ENCODE measurements around the gene FEZ2. TPM values are rescaled to one million over a fixed set of nuclear protein-coding genes. Genes with fewer than 3 reads are reported as not detected.

FEZ2 gene
- polyA plus RNA-seq, 1 of the 3 experiments (the other 2 are of a cell fraction) = 37.2 TPM

DNA sequence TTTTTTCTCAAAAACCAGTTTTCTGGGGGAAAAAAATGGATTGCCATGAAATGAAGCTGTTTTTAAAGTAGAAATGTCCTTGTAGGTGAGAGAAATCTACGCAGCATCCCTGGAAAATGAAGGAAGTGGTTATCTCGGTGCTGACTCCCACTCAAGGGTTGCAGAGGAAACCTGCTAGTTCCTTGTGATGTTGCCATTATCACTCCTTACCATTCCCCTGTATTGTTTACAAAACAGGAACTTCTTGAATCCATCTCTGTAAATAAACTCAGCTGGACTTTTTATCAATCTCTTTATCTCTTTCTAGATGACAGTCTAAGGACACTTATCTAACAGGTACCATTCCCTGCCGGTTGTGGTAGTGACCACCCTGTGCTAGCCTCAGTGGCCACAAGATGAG lies 61.2 kb downstream of the FEZ2 start:
- TF ChIP-seq ELF1 (IDR thresholded peaks at IDR 0.05) = no peak
- TF ChIP-seq MEF2A (IDR thresholded peaks at IDR 0.05; ENCODE audit: borderline replicate concordance, low read depth) = no peak
- no peak; the same call in 1 of the 2 replicates for TF ChIP-seq POLR2AphosphoS5 (IDR thresholded peaks at IDR 0.05; ENCODE audit: low read depth, low read length)
- TF ChIP-seq ZBTB33 (IDR thresholded peaks at IDR 0.05; ENCODE audit: borderline replicate concordance, low read depth) = no peak
- TF ChIP-seq EP300 (IDR thresholded peaks at IDR 0.05; ENCODE audit: borderline replicate concordance in 1 of 2, low read depth in 1 of 2, low read length in 1 of 2) = no peak
- no peak for TF ChIP-seq FOSL2 (IDR thresholded peaks at IDR 0.05; ENCODE audit: borderline replicate concordance, low read depth)
- no peak for TF ChIP-seq NRF1 (IDR thresholded peaks at IDR 0.05; ENCODE audit: low read depth, low read length)
- TF ChIP-seq GABPA (IDR thresholded peaks at IDR 0.05; ENCODE audit: low read depth) = no peak
- no peak for TF ChIP-seq JUND (IDR thresholded peaks at IDR 0.05)
- no peak for TF ChIP-seq TAF1 (IDR thresholded peaks at IDR 0.05; ENCODE audit: borderline replicate concordance, low read depth, low read length)
- TF ChIP-seq EZH2phosphoT487 (IDR thresholded peaks at IDR 0.05; ENCODE audit: borderline replicate concordance, low read depth) = no peak
- TF ChIP-seq TCF12 (IDR thresholded peaks at IDR 0.05) = no peak
- TF ChIP-seq SIN3A (IDR thresholded peaks at IDR 0.05; ENCODE audit: borderline replicate concordance, low read depth, low read length) = no peak
- no peak for TF ChIP-seq FOXM1 (IDR thresholded peaks at IDR 0.05; ENCODE audit: low read depth)
- CTCF ChIA-PET = interaction anchor here (0.9 to 1.6 kb wide), 2 partner anchors 9 to 15 kb away, joined by 3 to 7 read pairs; no protein-coding TSS in a partner anchor
- no peak for DNase-seq
- Histone ChIP-seq H3K9me2 (no peaks in the 10 kb centered on the region), H3F3A (replicated peaks; ENCODE audit: insufficient read depth) (peaks cover 93% of the 10 kb centered on the region), H3K4me1 (ENCODE audit: control insufficient read depth in 1 of 2, insufficient read depth in 2 of 2, low read depth in 1 of 2, low read length in 1 of 2) (peaks cover 2 to 23% of the 10 kb centered on the region in 2 experiments; a peak in 3 of 4 replicates), H3K27me3 (ENCODE audit: insufficient read depth) (no peaks in the 10 kb centered on the region), H3K9me3 (no peaks in the 10 kb centered on the region), H2AFZ (ENCODE audit: low read depth) (no peak overlapping the region), H3K9ac (no peak overlapping the region), H3K4me2 (no peak overlapping the region), H3K27ac (ENCODE audit: low read depth in 2 of 2, low read length in 1 of 2) (peak overlapping the region in 1 of 2 experiments; percentile 30; a peak in 2 of 4 replicates), H3K36me3 (replicated peaks in 1 of 2; ENCODE audit: control insufficient read depth in 1 of 2, insufficient read depth in 2 of 2, low read length in 1 of 2) (peaks cover 59 to 68% of the 10 kb centered on the region in 2 experiments), H4K20me1 (ENCODE audit: insufficient read depth) (no peaks in the 10 kb centered on the region), H3K4me3 (ENCODE audit: low read depth in 2 of 2, low read length in 1 of 2) (no peak overlapping the region), H3K79me2 (ENCODE audit: insufficient read depth) (peaks cover 40% of the 10 kb centered on the region)
- 75% methylated on average over 3 of the region's 3 CpGs for WGBS (ENCODE audit: low lambda C conversion rate)
- POLR2A ChIA-PET = no interaction called here

DNA sequence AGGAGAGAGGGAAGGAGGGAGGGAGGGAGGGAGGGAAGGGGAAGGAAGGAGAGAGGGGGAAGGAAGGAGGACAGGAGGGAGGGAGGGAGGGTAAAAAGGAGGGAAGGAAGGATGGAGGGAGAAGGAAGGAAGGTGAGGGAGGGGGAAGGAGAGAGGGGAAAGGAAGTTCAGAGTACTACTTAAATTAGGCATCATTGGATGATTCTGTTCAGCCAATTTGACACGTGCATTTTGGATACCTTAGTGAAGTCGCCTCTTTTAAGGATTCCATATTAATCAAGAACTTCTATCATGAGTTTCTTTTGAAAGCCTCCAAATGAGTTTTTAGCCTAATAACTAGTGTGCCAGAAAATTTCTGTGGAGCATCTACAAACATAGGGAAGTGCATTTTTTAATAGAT lies 62.9 kb downstream of the FEZ2 start:
- Histone ChIP-seq H3K27me3 (ENCODE audit: insufficient read depth) (no peaks in the 10 kb centered on the region), H3K4me1 (ENCODE audit: control insufficient read depth in 1 of 2, insufficient read depth in 2 of 2, low read depth in 1 of 2, low read length in 1 of 2) (peaks cover 2 to 30% of the 10 kb centered on the region in 2 experiments; a peak in 3 of 4 replicates), H3K27ac (ENCODE audit: low read depth in 2 of 2, low read length in 1 of 2) (peak overlapping the region in 1 of 2 experiments; percentile 11; a peak in 1 of 4 replicates), H3K4me3 (ENCODE audit: low read depth in 2 of 2, low read length in 1 of 2) (no peak overlapping the region), H3K9ac (no peak overlapping the region), H3K4me2 (no peak overlapping the region), H3K9me3 (no peaks in the 10 kb centered on the region), H3K9me2 (no peaks in the 10 kb centered on the region), H3K36me3 (replicated peaks in 1 of 2; ENCODE audit: control insufficient read depth in 1 of 2, insufficient read depth in 2 of 2, low read length in 1 of 2) (peaks cover 57 to 64% of the 10 kb centered on the region in 2 experiments), H3F3A (replicated peaks; ENCODE audit: insufficient read depth) (peaks cover 92% of the 10 kb centered on the region), H2AFZ (ENCODE audit: low read depth) (no peak overlapping the region), H3K79me2 (ENCODE audit: insufficient read depth) (peaks cover 45% of the 10 kb centered on the region), H4K20me1 (ENCODE audit: insufficient read depth) (no peaks in the 10 kb centered on the region)
- no peak for DNase-seq
- 76% methylated on average over 2 of the region's 2 CpGs for WGBS (ENCODE audit: low lambda C conversion rate)
- ChIA-PET POLR2A (no interaction called here), CTCF (no interaction called here)
- TF ChIP-seq SIN3A (IDR thresholded peaks at IDR 0.05; ENCODE audit: borderline replicate concordance, low read depth, low read length) (no peak), TAF1 (IDR thresholded peaks at IDR 0.05; ENCODE audit: borderline replicate concordance, low read depth, low read length) (no peak), RXRA (IDR thresholded peaks at IDR 0.05; ENCODE audit: borderline replicate concordance, low read depth) (no peak), RFX5 (IDR thresholded peaks at IDR 0.05; ENCODE audit: low read length) (no peak), POLR2AphosphoS5 (IDR thresholded peaks at IDR 0.05; ENCODE audit: low read depth, low read length) (no peak), EP300 (IDR thresholded peaks at IDR 0.05; ENCODE audit: borderline replicate concordance in 1 of 2, low read depth in 1 of 2, low read length in 1 of 2) (no peak), CTCF (IDR thresholded peaks at IDR 0.05) (no peak), MEF2A (IDR thresholded peaks at IDR 0.05; ENCODE audit: borderline replicate concordance, low read depth) (no peak), YY1 (IDR thresholded peaks at IDR 0.05; ENCODE audit: low read depth) (no peak)
- TF ChIP-seq, protein P1, sequence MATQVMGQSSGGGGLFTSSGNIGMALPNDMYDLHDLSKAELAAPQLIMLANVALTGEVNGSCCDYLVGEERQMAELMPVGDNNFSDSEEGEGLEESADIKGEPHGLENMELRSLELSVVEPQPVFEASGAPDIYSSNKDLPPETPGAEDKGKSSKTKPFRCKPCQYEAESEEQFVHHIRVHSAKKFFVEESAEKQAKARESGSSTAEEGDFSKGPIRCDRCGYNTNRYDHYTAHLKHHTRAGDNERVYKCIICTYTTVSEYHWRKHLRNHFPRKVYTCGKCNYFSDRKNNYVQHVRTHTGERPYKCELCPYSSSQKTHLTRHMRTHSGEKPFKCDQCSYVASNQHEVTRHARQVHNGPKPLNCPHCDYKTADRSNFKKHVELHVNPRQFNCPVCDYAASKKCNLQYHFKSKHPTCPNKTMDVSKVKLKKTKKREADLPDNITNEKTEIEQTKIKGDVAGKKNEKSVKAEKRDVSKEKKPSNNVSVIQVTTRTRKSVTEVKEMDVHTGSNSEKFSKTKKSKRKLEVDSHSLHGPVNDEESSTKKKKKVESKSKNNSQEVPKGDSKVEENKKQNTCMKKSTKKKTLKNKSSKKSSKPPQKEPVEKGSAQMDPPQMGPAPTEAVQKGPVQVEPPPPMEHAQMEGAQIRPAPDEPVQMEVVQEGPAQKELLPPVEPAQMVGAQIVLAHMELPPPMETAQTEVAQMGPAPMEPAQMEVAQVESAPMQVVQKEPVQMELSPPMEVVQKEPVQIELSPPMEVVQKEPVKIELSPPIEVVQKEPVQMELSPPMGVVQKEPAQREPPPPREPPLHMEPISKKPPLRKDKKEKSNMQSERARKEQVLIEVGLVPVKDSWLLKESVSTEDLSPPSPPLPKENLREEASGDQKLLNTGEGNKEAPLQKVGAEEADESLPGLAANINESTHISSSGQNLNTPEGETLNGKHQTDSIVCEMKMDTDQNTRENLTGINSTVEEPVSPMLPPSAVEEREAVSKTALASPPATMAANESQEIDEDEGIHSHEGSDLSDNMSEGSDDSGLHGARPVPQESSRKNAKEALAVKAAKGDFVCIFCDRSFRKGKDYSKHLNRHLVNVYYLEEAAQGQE (IDR thresholded peaks at IDR 0.05; ENCODE audit: low read depth, low read length) = no peak
- TF ChIP-seq, protein P2, sequence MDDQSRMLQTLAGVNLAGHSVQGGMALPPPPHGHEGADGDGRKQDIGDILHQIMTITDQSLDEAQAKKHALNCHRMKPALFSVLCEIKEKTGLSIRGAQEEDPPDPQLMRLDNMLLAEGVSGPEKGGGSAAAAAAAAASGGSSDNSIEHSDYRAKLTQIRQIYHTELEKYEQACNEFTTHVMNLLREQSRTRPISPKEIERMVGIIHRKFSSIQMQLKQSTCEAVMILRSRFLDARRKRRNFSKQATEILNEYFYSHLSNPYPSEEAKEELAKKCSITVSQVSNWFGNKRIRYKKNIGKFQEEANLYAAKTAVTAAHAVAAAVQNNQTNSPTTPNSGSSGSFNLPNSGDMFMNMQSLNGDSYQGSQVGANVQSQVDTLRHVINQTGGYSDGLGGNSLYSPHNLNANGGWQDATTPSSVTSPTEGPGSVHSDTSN (IDR thresholded peaks at IDR 0.05) = no peak
